Neuronal stem cell (in vitro differentiated cells): ENCODE measurements around the gene VRK1.

Experiments
- DNase-seq: peaks from one replicate; pipeline ENCODE4 v3.0.0-alpha.2; 2013; ENCODE audit warnings: low spot score
- H2AFZ ChIP-seq: one replicate; pipeline ENCODE4 v1.6.1; 2013; ENCODE audit warnings: mild to moderate bottlenecking, low read length, inconsistent platforms
- H2AK5ac ChIP-seq: 2 replicates; pipeline ENCODE4 v1.6.1; 2013; ENCODE audit warnings: low read depth, mild to moderate bottlenecking, inconsistent platforms, low read length, moderate library complexity, mixed read lengths
- H2BK120ac ChIP-seq: 2 replicates; pipeline ENCODE4 v1.6.1; 2013; ENCODE audit warnings: low read depth, mild to moderate bottlenecking, inconsistent platforms, low read length, moderate library complexity, mixed read lengths
- H2BK12ac ChIP-seq: one replicate; pipeline ENCODE4 v1.6.1; 2013; ENCODE audit warnings: low read length, inconsistent platforms
- H2BK15ac ChIP-seq: 2 replicates; pipeline ENCODE4 v1.6.1; 2013; ENCODE audit warnings: mild to moderate bottlenecking, low read length, inconsistent platforms, mixed read lengths
- H2BK5ac ChIP-seq: one replicate; pipeline ENCODE4 v1.6.1; 2013; ENCODE audit warnings: inconsistent platforms, mild to moderate bottlenecking, low read length, moderate library complexity
- H3K14ac ChIP-seq: one replicate; pipeline ENCODE4 v1.6.1; 2013; ENCODE audit warnings: low read length, inconsistent platforms
- H3K18ac ChIP-seq: 2 replicates; pipeline ENCODE4 v1.6.1; 2013; ENCODE audit warnings: low read length, inconsistent platforms
- H3K23ac ChIP-seq: 2 replicates; pipeline ENCODE4 v1.6.1; 2013; ENCODE audit warnings: low read depth, mild to moderate bottlenecking, mixed read lengths, low read length, inconsistent platforms; ENCODE audit not compliant: poor library complexity
- H3K27ac ChIP-seq: replicated peaks from 3 replicates; pipeline ENCODE4 v1.5.1; 2013; ENCODE audit warnings: low read length, inconsistent platforms
- H3K27me3 ChIP-seq, 3 experiments: 2 replicates each; pipeline ENCODE4 v1.6.1; 2013; ENCODE audit warnings: low read length in 3 of 3, mild to moderate bottlenecking in 2 of 3, inconsistent platforms in 1 of 3, low read depth in 1 of 3, mixed read lengths in 1 of 3, moderate library complexity in 1 of 3; ENCODE audit not compliant: control insufficient read depth in 3 of 3, insufficient read depth in 3 of 3
- H3K36me3 ChIP-seq, 2 donors: replicated peaks in 1 of 2; 2 replicates each; pipeline ENCODE4 v1.6.1; 2013; ENCODE audit warnings: low read length in 2 of 2; ENCODE audit not compliant: control insufficient read depth in 2 of 2, insufficient read depth in 2 of 2
- H3K4ac ChIP-seq: 2 replicates; pipeline ENCODE4 v1.6.1; 2013; ENCODE audit warnings: inconsistent platforms, mild to moderate bottlenecking, low read length, moderate library complexity
- H3K4me1 ChIP-seq, 2 donors: 1 replicate in 1 of 2; 2 replicates in 1 of 2; pipeline ENCODE4 v1.6.1; 2013; ENCODE audit warnings: low read length in 2 of 2, low read depth in 1 of 2; ENCODE audit not compliant: control insufficient read depth in 2 of 2, insufficient read depth in 1 of 2
- H3K4me2 ChIP-seq: one replicate; pipeline ENCODE4 v1.6.1; 2013; ENCODE audit warnings: mild to moderate bottlenecking, low read length, inconsistent platforms; ENCODE audit not compliant: insufficient read depth, poor library complexity, severe bottlenecking
- H3K4me3 ChIP-seq, 2 donors: 2 replicates each; pipeline ENCODE4 v1.5.1; 2013; ENCODE audit warnings: low read length in 2 of 2, mild to moderate bottlenecking in 2 of 2, inconsistent platforms in 1 of 2, moderate library complexity in 1 of 2
- H3K79me1 ChIP-seq: one replicate; pipeline ENCODE4 v1.6.1; 2013; ENCODE audit warnings: low read depth, mild to moderate bottlenecking, inconsistent platforms, low read length, moderate library complexity
- H3K9ac ChIP-seq: one replicate; pipeline ENCODE4 v1.6.1; 2013; ENCODE audit warnings: mild to moderate bottlenecking, low read depth, low read length, inconsistent platforms; ENCODE audit not compliant: poor library complexity
- H3K9me3 ChIP-seq, 2 donors: replicated peaks in 1 of 2; 2 replicates each; pipeline versions ENCODE3 to v1.6.1; 2013; ENCODE audit warnings: low read length in 2 of 2, mild to moderate bottlenecking in 2 of 2, inconsistent platforms in 1 of 2, low read depth in 1 of 2, mixed read lengths in 1 of 2, moderate library complexity in 1 of 2; ENCODE audit not compliant: control insufficient read depth in 2 of 2, insufficient read depth in 1 of 2
- H4K8ac ChIP-seq: one replicate; pipeline ENCODE4 v1.6.1; 2013; ENCODE audit warnings: low read depth, mild to moderate bottlenecking, inconsistent platforms, low read length, moderate library complexity
- H4K91ac ChIP-seq: one replicate; pipeline ENCODE4 v1.6.1; 2013; ENCODE audit warnings: low read length, low read depth, mild to moderate bottlenecking, inconsistent platforms; ENCODE audit not compliant: poor library complexity
- WGBS, 2 donors: extraction: QIAGEN DNeasy Blood & Tissue Kit; methylation state at CpG; one replicate each; pipeline ENCODE4 v1.1.7; 2013; ENCODE audit warnings: missing lambda C conversion rate in 2 of 2, mixed read lengths in 1 of 2; ENCODE audit not compliant: insufficient read length in 2 of 2, insufficient replicate concordance in 1 of 2; ENCODE audit errors: extremely low coverage in 2 of 2; 5-methylcytosine and 5-hydroxymethylcytosine counted together

Gene VRK1

GRCh38 chr14:96903444-96904023 lies 106.4 kb downstream of the VRK1 start:
- no peak overlapping the region for H3K4me3 ChIP-seq
- H3K4me2 ChIP-seq, result no peak overlapping the region
- no peak overlapping the region for H2BK15ac ChIP-seq
- no peak overlapping the region for H3K18ac ChIP-seq
- no peak overlapping the region for H3K23ac ChIP-seq
- no peaks in the 10 kb centered on the region for H3K27me3 ChIP-seq
- no peak for DNase-seq
- no peak overlapping the region for H2BK5ac ChIP-seq
- no peaks in the 10 kb centered on the region for H3K9me3 ChIP-seq
- H3K79me1 ChIP-seq, result no peaks in the 10 kb centered on the region
- H3K4me1 ChIP-seq, result peaks cover 0 to 3% of the 10 kb centered on the region in 2 donors
- no peak overlapping the region for H2AK5ac ChIP-seq
- H3K14ac ChIP-seq, result no peak overlapping the region
- peaks cover 0 to 2% of the 10 kb centered on the region in 2 donors for H3K36me3 ChIP-seq
- no CpG with 5 or more reads among the region's 8 CpGs for WGBS, 2 donors
- H4K8ac ChIP-seq, result no peak overlapping the region
- H3K4ac ChIP-seq, result no peak overlapping the region
- no peak overlapping the region for H2AFZ ChIP-seq
- H2BK12ac ChIP-seq, result no peak overlapping the region
- no peak overlapping the region for H3K27ac ChIP-seq
- no peak overlapping the region for H3K9ac ChIP-seq
- no peak overlapping the region for H4K91ac ChIP-seq
- no peak overlapping the region for H2BK120ac ChIP-seq

- Histone ChIP-seq H3K4me1 (peaks cover 0 to 3% of the 10 kb centered on the region in 2 donors), H2BK5ac (no peak overlapping the region), H3K27ac (no peak overlapping the region), H2AFZ (no peak overlapping the region), H3K14ac (no peak overlapping the region), H3K27me3 (no peaks in the 10 kb centered on the region), H2BK120ac (no peak overlapping the region), H3K4me2 (no peak overlapping the region), H4K8ac (no peak overlapping the region), H3K18ac (no peak overlapping the region), H2BK15ac (no peak overlapping the region), H3K4me3 (no peak overlapping the region), H4K91ac (no peak overlapping the region), H2BK12ac (no peak overlapping the region), H3K9ac (no peak overlapping the region), H3K36me3 (peaks cover 0 to 2% of the 10 kb centered on the region in 2 donors), H2AK5ac (no peak overlapping the region), H3K79me1 (no peaks in the 10 kb centered on the region), H3K9me3 (no peaks in the 10 kb centered on the region), H3K23ac (no peak overlapping the region), H3K4ac (no peak overlapping the region)
- no peak for DNase-seq
- WGBS, 2 donors, result no CpG with 5 or more reads among the region's 3 CpGs
These were observed 107.0 kb downstream of the VRK1 start for GRCh38 chr14:96904201-96904600.

- DNase-seq, result no peak
- Histone ChIP-seq H3K18ac (no peak overlapping the region), H4K91ac (no peak overlapping the region), H3K27ac (no peak overlapping the region), H3K4me1 (peaks cover 0 to 3% of the 10 kb centered on the region in 2 donors), H2BK5ac (no peak overlapping the region), H3K4me3 (no peak overlapping the region), H2BK15ac (no peak overlapping the region), H2BK12ac (no peak overlapping the region), H4K8ac (no peak overlapping the region), H3K4me2 (no peak overlapping the region), H3K4ac (no peak overlapping the region), H3K23ac (no peak overlapping the region), H3K36me3 (peaks cover 0 to 2% of the 10 kb centered on the region in 2 donors), H3K79me1 (no peaks in the 10 kb centered on the region), H3K9ac (no peak overlapping the region), H3K9me3 (peaks cover 2 to 7% of the 10 kb centered on the region in 2 donors), H2BK120ac (no peak overlapping the region), H3K14ac (no peak overlapping the region), H2AFZ (no peak overlapping the region), H2AK5ac (no peak overlapping the region), H3K27me3 (no peaks in the 10 kb centered on the region)
- no CpG with 5 or more reads among the region's 1 CpG for WGBS, 2 donors
These were observed 107.9 kb downstream of the VRK1 start for GRCh38 chr14:96905065-96905464.

DNA sequence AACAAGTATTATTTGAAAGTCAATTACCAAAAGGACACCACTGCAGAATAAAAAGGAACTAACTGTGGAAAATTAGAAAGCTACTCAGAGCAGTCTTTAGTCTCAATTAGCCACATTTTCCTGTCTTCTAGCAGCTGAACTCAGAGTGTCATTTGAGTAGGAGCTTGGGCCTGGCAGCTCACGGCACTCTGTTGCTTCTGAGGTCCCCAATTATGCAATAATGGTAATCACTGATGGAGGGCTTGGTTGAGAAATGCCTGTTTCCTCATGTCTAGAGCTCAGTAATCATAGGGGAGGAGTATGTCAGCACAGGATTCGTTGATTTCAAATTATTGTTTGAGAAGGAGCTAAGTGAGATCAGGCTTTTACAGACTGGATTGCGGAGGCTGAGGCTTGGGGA lies 108.6 kb downstream of the VRK1 start:
- Histone ChIP-seq H3K4ac (no peak overlapping the region), H3K9ac (no peak overlapping the region), H2BK15ac (no peak overlapping the region), H3K23ac (no peak overlapping the region), H3K79me1 (no peaks in the 10 kb centered on the region), H3K4me2 (no peak overlapping the region), H4K91ac (no peak overlapping the region), H3K36me3 (peaks cover 0 to 2% of the 10 kb centered on the region in 2 donors), H2BK120ac (no peak overlapping the region), H2BK12ac (no peak overlapping the region), H2AK5ac (no peak overlapping the region), H3K18ac (no peak overlapping the region), H4K8ac (no peak overlapping the region), H2AFZ (no peak overlapping the region), H3K4me1 (peaks cover 0 to 3% of the 10 kb centered on the region in 2 donors), H3K27me3 (no peaks in the 10 kb centered on the region), H3K14ac (no peak overlapping the region), H3K4me3 (no peak overlapping the region), H2BK5ac (no peak overlapping the region), H3K27ac (no peak overlapping the region), H3K9me3 (peaks cover 5 to 14% of the 10 kb centered on the region in 2 donors)
- DNase-seq, result no peak
- no CpG with 5 or more reads among the region's 3 CpGs for WGBS, 2 donors
